GM20000 (cell line): Measurements from ENCODE around the gene ENAH.

ENCODE experiments used
- DNase-seq: peaks from one replicate; pipeline ENCODE4 v3.0.0; 2012; ENCODE audit warnings: low spot score
- TF ChIP-seq, protein P1 (sequence below): IDR thresholded peaks from 2 replicates; pipeline ENCODE4 v1.5.1; 2012; ENCODE audit warnings: mild to moderate bottlenecking, control low read depth; ENCODE audit errors: extremely low read depth, missing control alignments

The ENAH gene

DNA sequence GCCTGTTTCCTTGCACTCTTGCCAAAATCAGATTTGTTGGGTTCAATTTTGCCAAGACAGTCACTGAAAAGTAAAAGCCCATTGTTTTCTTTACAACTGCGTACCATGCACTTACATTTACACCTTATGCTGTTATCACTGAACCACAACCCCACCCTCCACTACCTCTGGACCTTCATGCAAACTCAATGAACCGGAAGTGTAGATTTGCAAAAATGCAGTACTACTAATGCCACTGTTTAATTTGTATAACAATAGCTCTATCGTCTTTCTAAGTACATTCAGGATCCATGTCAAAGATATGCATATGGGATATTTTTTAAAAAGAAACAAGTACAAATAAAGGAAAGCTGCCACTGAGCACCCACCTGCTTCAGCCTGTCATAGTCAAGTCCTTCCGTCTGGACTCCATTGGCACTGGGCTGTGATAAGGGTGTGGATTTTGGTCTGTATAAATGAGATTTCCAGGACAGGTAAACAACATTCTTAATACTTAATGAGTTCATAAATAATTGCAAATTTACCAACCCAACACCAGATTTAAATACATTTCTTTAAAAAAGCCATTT is 152.2 kb downstream of the ENAH start:
- DNase-seq = no peak

DNA sequence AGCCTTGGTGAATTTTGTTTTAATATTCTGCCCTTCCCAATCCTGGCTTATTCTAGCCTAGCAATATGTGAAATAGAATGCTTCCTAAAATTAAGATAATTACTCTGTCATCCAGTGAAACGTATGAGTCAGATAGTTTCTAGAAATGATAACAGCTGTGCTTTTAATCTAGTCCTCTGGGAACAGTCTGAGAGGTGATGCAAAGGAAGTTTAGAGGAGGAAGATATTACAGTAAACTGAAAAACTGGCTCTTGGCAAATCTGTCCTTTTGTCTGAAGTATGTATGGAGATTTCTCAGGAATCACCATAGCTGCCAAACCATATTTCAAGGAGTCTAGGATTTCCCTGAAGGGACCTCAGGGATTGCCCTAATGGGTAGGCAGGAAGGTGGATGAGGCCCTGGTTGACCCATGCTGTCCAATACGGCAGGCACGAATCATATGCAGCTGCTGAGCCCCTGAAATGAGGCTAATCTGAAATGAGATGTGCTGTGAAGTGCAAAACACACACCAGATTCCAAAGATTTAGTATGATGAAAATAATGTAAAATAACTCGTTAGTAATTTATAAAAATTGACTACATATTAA is 154.3 kb downstream of the ENAH start:
- TF ChIP-seq, protein P1, sequence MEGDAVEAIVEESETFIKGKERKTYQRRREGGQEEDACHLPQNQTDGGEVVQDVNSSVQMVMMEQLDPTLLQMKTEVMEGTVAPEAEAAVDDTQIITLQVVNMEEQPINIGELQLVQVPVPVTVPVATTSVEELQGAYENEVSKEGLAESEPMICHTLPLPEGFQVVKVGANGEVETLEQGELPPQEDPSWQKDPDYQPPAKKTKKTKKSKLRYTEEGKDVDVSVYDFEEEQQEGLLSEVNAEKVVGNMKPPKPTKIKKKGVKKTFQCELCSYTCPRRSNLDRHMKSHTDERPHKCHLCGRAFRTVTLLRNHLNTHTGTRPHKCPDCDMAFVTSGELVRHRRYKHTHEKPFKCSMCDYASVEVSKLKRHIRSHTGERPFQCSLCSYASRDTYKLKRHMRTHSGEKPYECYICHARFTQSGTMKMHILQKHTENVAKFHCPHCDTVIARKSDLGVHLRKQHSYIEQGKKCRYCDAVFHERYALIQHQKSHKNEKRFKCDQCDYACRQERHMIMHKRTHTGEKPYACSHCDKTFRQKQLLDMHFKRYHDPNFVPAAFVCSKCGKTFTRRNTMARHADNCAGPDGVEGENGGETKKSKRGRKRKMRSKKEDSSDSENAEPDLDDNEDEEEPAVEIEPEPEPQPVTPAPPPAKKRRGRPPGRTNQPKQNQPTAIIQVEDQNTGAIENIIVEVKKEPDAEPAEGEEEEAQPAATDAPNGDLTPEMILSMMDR = no peak
- no peak for DNase-seq

More for the DNA sequence above, 152.2 kb downstream of the ENAH start:
- TF ChIP-seq, protein P1 = no peak

DNA sequence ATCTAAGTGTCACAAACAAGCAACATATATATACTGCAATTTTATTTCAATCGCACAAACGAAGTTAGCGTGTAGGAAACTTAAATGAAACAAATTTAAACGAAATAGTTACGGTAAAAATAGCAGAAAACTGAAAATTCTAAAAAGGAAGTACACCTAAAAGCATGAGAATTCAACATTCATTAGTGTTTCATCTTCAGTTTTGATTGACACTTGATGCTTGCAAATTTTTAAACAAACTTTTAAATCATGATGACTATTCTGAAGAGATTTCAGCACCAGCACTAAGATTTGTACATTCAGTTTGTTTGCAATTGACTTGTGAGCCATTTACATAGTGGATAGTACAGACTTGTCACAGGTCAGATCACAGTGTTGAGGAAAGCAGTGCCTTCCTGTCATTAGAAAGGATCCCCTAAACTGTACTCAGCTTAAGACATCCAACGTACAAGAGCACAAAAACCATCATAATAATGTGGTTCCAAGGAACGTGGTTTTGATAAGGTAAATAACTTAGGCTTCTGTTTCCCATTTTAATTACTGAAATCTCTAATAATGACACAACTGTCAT is 158.0 kb downstream of the ENAH start:
- TF ChIP-seq, protein P1 = no peak
- no peak for DNase-seq

DNA sequence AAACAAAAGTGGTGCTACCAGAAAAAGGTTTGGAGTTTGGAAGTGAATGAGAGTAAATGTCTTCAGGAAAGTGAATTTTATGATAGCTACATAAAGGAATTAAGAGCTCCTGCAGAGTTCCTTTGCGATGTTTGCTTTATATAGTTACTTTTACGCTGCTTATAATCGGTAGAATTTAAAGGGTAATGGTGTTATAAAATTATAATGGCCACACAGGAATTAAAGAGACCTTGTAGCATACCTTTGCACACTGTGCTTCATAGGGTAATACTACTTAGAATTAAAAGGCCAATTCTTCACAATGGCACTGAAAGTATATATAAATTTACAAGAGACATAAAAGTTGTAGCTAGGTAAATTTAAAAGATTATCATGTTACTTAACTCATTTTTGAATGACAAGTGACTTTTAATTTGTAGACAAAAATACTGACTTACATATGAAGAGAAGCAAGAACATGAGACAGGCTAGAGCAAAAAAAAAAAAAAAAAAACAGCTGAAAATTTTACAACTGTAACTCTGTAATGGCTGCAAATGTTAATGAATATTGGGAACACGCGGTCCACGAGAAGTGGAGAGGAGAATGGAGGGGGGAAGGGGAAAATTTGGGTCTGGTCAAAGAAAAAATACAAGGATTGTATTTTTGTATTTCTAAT is 159.2 kb downstream of the ENAH start:
- TF ChIP-seq, protein P1 = no peak
- no peak for DNase-seq

DNA sequence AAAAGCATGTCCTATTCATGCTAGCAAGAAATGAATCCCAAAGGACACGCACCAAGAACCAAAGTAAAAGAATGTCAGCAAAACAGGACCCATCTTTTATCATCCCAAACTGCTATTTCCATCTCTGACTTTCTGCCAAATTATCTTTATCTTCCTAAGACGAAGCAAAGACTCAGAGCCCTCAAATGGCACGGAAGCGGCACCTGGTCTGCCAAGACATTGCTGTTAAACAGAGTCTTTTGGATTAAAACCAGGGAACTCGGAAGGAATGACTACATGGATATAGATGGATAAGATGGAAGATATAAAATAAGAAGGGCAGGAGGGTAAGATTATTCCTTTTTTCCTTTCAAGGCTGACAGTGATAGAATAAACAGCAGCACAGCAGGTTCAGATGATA is 164.2 kb downstream of the ENAH start:
- TF ChIP-seq, protein P1 = no peak
- no peak for DNase-seq

DNA sequence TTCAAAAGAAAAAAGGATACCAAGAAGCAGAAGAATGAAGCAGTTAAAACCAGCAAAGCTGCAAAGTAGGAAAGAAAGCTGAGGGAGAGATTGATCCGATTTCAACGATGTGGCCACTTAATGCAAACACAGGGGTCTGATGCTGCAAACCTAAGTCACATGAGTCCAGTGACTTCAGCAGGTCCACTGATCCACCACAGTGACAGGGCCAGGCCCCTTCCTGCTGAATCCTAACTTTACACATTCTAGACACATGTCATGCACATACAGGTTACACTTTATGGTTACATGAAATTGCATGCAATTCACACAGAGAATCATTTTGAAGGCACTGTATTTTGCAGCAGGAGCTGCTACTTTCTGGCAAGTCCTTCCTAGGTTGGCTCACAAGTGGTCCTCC is 166.1 kb downstream of the ENAH start:
- TF ChIP-seq, protein P1 = no peak
- DNase-seq = no peak

DNA sequence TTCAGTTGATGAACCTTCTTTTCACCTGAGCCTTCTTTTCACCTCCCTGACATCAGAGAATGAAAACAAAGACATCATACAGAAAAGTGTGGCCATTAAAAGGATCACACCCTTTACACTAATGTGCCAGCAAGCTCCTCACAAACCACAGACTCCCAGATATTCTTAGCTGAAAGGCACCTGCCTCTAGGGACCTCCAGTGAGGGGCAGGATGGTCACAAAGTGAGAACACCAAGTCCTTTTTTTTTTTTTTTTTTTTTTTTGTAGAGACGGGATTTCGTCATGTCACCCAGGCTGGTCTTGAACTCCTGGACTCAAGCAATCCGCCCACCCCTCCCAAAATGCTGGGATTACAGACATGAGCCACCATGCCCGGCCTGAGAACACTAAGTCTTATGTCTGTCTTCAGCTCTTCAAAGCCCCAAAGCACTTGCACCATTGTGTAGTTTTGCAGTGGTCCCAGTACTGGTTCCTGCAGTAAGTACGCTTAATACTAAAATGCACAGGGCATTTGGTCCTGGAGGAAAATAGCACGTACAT is 166.9 kb downstream of the ENAH start:
- no peak for DNase-seq
- TF ChIP-seq, protein P1 = no peak
